K562 treated with DMSO at 1 percent for 24 hours (cell line): ENCODE results near the gene RRAGD. TPM values are rescaled to one million over a fixed set of nuclear protein-coding genes. Genes with fewer than 3 reads are reported as not detected.

Experiments used
- total RNA-seq: library from RNA; unstranded; fragments of 300-600 nt; gene quantifications from 2 replicates; pipeline ENCODE4 v1.2.3, GENCODE V29; 2022; ENCODE audit warnings: low read depth; ENCODE audit not compliant: insufficient read depth

RRAGD gene
- 0.17 TPM in 1 of 2 replicates, not detected in the other for total RNA-seq

GRCh38 chr6:89412071-89413005, at the start of gene RRAGD:
Gene RRAGD, minus strand, starts transcription at chr6:89412273. Its CDS starts 280 bp downstream, at chr6:89411993.

GRCh38 chr6:89432875-89433251, 20.8 kb upstream of the RRAGD start, which contains the start of gene ANKRD6:
Gene ANKRD6, plus strand, starts transcription at chr6:89433152. Its CDS starts 133,825 bp downstream, at chr6:89566977.

GRCh38 chr6:89352278-89353117, 59.6 kb downstream of the RRAGD start, which contains the start of gene UBE2J1:
Gene UBE2J1, minus strand, starts transcription at chr6:89352722. Its CDS starts 153 bp downstream, at chr6:89352569.

GRCh38 chr6:89315249-89315885, 96.7 kb downstream of the RRAGD start, which contains the start of gene GABRR2:
Gene GABRR2, minus strand, starts transcription at chr6:89315299. Its CDS starts 134 bp downstream, at chr6:89315165.

Other genes starting within 250 kb of the RRAGD start
- gene GABRR1, start 194.9 kb downstream of the RRAGD start, total RNA-seq: 0.20 TPM in 1 of 2 replicates, not detected in the other
- 0.21 TPM in 1 of 2 replicates, not detected in the other for gene GABRR2, start 97.0 kb downstream of the RRAGD start, total RNA-seq
- gene UBE2J1, start 59.6 kb downstream of the RRAGD start, total RNA-seq: 19.5 and 21.4 TPM in 2 replicates
- gene ANKRD6, start 20.9 kb upstream of the RRAGD start, total RNA-seq: 0.21 and 0.27 TPM in 2 replicates
- gene LYRM2, start 226.5 kb upstream of the RRAGD start, total RNA-seq: 16.7 and 19.1 TPM in 2 replicates